ENCODE results near the gene ABCA6.

ABCA6 gene

DNA sequence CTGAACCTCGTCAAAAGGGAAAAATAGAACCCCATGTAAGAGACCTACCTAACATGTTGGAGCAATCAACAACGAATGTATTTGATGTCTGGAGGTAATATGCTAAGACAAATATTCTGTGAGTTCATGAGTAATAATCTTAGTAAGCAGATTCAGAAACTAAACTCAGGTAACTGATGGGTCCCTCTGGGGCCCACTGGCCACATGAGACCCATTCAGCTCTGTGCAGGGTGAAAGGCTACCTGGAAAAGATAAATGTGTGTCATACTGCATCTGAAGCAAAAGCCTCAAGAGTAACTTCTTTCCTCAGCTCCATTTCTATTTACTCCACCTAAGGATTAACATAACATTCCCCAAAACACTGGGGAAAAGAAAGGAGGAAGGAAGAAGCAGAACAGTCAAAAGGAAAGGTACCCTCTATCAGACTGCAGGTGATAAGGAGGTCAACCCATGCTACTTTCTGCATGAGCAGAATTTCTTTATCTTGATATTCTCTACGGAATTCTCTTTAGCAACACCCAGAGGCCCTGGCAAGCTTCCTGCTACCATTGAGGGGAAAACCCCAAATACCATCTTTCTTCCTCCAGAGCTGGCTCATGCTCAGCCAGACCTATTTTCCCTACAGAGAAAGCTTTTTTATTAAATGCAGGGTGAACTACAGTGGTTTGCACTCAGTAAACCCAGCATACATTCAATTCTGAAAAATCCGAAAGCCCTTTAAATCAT is 37.7 kb upstream of the ABCA6 start:
- no peaks in the 10 kb centered on the region for H3K9me3 ChIP-seq
- H3K4me1 ChIP-seq (ENCODE audit: control insufficient read depth in 1 of 2, insufficient read depth in 1 of 2, low read depth in 1 of 2, low read length in 1 of 2), result no peaks in the 10 kb centered on the region
- TF ChIP-seq, protein P1, sequence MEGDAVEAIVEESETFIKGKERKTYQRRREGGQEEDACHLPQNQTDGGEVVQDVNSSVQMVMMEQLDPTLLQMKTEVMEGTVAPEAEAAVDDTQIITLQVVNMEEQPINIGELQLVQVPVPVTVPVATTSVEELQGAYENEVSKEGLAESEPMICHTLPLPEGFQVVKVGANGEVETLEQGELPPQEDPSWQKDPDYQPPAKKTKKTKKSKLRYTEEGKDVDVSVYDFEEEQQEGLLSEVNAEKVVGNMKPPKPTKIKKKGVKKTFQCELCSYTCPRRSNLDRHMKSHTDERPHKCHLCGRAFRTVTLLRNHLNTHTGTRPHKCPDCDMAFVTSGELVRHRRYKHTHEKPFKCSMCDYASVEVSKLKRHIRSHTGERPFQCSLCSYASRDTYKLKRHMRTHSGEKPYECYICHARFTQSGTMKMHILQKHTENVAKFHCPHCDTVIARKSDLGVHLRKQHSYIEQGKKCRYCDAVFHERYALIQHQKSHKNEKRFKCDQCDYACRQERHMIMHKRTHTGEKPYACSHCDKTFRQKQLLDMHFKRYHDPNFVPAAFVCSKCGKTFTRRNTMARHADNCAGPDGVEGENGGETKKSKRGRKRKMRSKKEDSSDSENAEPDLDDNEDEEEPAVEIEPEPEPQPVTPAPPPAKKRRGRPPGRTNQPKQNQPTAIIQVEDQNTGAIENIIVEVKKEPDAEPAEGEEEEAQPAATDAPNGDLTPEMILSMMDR (IDR thresholded peaks at IDR 0.05), result no peak
- H3K4me3 ChIP-seq (ENCODE audit: low read depth in 1 of 2, low read length in 1 of 2), result no peak overlapping the region
- H3K27me3 ChIP-seq, result no peaks in the 10 kb centered on the region
- no peak overlapping the region for H3K27ac ChIP-seq
- H3K36me3 ChIP-seq, result no peaks in the 10 kb centered on the region

DNA sequence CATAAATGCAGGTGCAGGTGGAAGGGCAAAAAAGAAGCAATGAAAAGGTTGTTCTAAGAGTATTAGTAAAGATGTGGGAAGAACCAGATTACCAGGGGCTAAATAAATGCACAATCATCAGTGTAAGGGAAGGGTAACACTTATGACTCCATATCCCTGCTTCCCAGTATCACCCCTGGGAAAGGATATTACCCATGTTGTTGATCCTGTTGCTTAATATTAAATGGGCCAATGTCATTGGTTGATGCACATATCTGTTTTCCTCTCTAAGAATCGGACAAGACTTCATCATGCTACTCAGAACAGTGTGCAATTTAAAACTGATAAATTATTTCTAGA is 34.7 kb upstream of the ABCA6 start:
- Histone ChIP-seq H3K27me3 (no peaks in the 10 kb centered on the region), H3K36me3 (no peaks in the 10 kb centered on the region), H3K27ac (no peak overlapping the region), H3K4me3 (ENCODE audit: low read depth in 1 of 2, low read length in 1 of 2) (no peak overlapping the region), H3K4me1 (ENCODE audit: control insufficient read depth in 1 of 2, insufficient read depth in 1 of 2, low read depth in 1 of 2, low read length in 1 of 2) (no peaks in the 10 kb centered on the region), H3K9me3 (no peaks in the 10 kb centered on the region)
- TF ChIP-seq, protein P1 (IDR thresholded peaks at IDR 0.05), result no peak

DNA sequence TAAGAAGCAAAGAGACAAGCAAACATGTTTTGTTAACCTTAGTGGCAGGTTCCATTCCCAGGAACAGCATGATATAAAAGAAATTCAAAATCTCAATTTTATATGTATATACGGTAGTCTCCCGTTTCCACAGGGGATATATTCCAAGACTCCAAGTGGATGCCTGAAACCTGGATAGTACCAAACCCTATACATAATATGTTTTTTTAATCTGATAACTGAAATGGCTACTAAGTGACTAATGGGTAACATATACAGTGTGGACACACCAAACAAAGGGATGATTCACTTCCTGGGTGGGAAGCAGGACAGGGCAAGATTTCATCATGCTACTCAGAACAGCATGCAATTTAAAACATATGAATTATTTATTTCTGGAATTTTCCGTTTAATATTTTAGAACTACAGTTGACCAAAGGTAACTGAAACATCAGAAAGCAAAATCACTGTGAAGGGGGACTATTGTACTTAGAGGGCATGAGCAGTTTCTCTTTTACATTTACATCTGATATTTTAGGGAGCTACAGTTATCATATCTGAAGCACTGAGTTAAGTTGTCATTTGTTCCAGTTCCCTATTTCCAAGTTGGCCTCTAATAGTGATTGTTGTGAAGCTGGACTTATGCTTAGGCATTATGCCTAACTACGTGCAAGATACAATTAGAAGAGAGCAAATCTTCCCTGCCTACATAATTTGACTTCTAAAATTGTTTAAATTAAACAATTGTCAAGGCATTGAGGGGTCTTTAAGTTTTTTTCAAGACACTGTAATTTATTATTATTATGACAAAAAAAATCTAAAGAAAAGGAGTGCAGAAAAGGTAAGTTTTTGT is 34.1 kb upstream of the ABCA6 start:
- Histone ChIP-seq H3K4me1 (ENCODE audit: control insufficient read depth in 1 of 2, insufficient read depth in 1 of 2, low read depth in 1 of 2, low read length in 1 of 2) (no peaks in the 10 kb centered on the region), H3K4me3 (ENCODE audit: low read depth in 1 of 2, low read length in 1 of 2) (no peak overlapping the region), H3K9me3 (no peaks in the 10 kb centered on the region), H3K27me3 (no peaks in the 10 kb centered on the region), H3K27ac (no peak overlapping the region), H3K36me3 (no peaks in the 10 kb centered on the region)
- TF ChIP-seq, protein P1 (IDR thresholded peaks at IDR 0.05), result no peak

DNA sequence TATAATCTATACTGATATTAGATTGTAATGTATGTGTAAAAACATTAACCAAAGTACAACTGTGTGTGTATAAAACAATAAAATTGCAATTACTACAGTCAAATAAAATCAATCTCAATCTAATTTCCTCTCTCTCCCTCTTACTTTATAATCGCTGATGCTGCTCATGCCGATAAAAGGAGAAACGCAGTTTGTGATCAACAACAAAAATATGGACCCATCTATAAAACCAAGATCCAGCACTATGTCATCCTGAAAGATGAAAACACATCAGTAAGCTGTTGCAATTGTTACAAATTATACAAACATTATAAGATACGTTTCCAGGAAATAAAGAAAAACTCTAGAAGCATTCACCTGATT is 33.5 kb upstream of the ABCA6 start:
- H3K27ac ChIP-seq, result no peak overlapping the region
- TF ChIP-seq, protein P1 (IDR thresholded peaks at IDR 0.05), result no peak
- no peaks in the 10 kb centered on the region for H3K27me3 ChIP-seq
- no peak overlapping the region for H3K4me3 ChIP-seq (ENCODE audit: low read depth in 1 of 2, low read length in 1 of 2)
- no peaks in the 10 kb centered on the region for H3K36me3 ChIP-seq
- no peaks in the 10 kb centered on the region for H3K9me3 ChIP-seq
- H3K4me1 ChIP-seq (ENCODE audit: control insufficient read depth in 1 of 2, insufficient read depth in 1 of 2, low read depth in 1 of 2, low read length in 1 of 2), result no peaks in the 10 kb centered on the region

DNA sequence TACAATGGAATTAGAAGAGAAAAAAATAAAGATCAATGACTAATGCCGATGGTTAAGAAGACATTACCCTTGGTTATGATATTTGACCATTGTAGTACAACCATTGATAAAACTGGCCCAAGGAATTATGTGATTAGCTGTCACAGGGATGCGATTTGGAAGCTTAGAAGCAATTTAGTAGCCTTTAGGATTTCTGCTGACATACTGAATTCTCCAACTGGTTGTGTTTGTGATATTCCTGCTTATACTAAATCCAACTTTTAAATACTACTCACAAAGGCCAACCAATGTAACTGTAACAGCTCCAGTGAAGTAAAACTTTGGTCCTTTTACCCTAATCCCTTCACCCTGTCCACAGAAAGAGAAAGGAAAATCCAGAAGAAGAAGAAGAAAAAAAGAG is 31.4 kb upstream of the ABCA6 start:
- H3K27me3 ChIP-seq, result no peaks in the 10 kb centered on the region
- no peaks in the 10 kb centered on the region for H3K9me3 ChIP-seq
- no peaks in the 10 kb centered on the region for H3K36me3 ChIP-seq
- H3K4me3 ChIP-seq (ENCODE audit: low read depth in 1 of 2, low read length in 1 of 2), result no peak overlapping the region
- no peaks in the 10 kb centered on the region for H3K4me1 ChIP-seq (ENCODE audit: control insufficient read depth in 1 of 2, insufficient read depth in 1 of 2, low read depth in 1 of 2, low read length in 1 of 2)
- H3K27ac ChIP-seq, result no peak overlapping the region
- TF ChIP-seq, protein P1 (IDR thresholded peaks at IDR 0.05), result no peak

All from neutrophil (primary cell).